Measurements from ENCODE around the gene TNFAIP3. TPM values are rescaled to one million over a fixed set of nuclear protein-coding genes. Genes with fewer than 3 reads are reported as not detected.

The TNFAIP3 gene
- total RNA-seq, 1 donor from 2014 or later: 68.9 TPM

GRCh38 chr6:137827977-137828810 lies 38.9 kb upstream of the TNFAIP3 start:
- Mint-ChIP-seq H3K36me3 (no peaks in the 10 kb centered on the region), H3K4me3 (no peak overlapping the region), H3K9me3 (no peaks in the 10 kb centered on the region), H3K27ac (no peak overlapping the region), H3K27me3 (ENCODE audit: low read depth) (peaks cover 1% of the 10 kb centered on the region), H3K4me1 (peaks cover 16% of the 10 kb centered on the region)
- no peak for DNase-seq (ENCODE audit: low spot score in 2 of 2, unreplicated experiment in 2 of 2)
- no peak for TF ChIP-seq CTCF (IDR thresholded peaks at IDR 0.05; ENCODE audit: unreplicated experiment)

- no peaks in the 10 kb centered on the region for H3K36me3 Mint-ChIP-seq
- H3K27ac Mint-ChIP-seq: no peak overlapping the region
- peaks cover 4% of the 10 kb centered on the region for H3K9me3 Mint-ChIP-seq
- no peak for TF ChIP-seq CTCF (IDR thresholded peaks at IDR 0.05; ENCODE audit: unreplicated experiment)
- DNase-seq (ENCODE audit: low spot score in 2 of 2, unreplicated experiment in 2 of 2): no peak
- H3K4me1 Mint-ChIP-seq: peaks cover 2% of the 10 kb centered on the region
- H3K4me3 Mint-ChIP-seq: no peak overlapping the region
- no peaks in the 10 kb centered on the region for H3K27me3 Mint-ChIP-seq (ENCODE audit: low read depth)
Measured at GRCh38 chr6:137829641-137830083, 37.4 kb upstream of the TNFAIP3 start.

GRCh38 chr6:137830511-137830911 lies 36.5 kb upstream of the TNFAIP3 start:
- TF ChIP-seq CTCF (IDR thresholded peaks at IDR 0.05; ENCODE audit: unreplicated experiment): no peak
- no peak overlapping the region for H3K4me3 Mint-ChIP-seq
- no peak for DNase-seq (ENCODE audit: low spot score in 2 of 2, unreplicated experiment in 2 of 2)
- H3K36me3 Mint-ChIP-seq: no peaks in the 10 kb centered on the region
- H3K27ac Mint-ChIP-seq: no peak overlapping the region
- H3K27me3 Mint-ChIP-seq (ENCODE audit: low read depth): no peaks in the 10 kb centered on the region
- no peaks in the 10 kb centered on the region for H3K4me1 Mint-ChIP-seq
- H3K9me3 Mint-ChIP-seq: peaks cover 4% of the 10 kb centered on the region

GRCh38 chr6:137832110-137832509 lies 34.9 kb upstream of the TNFAIP3 start:
- H3K27ac Mint-ChIP-seq: no peak overlapping the region
- H3K27me3 Mint-ChIP-seq (ENCODE audit: low read depth): no peaks in the 10 kb centered on the region
- no peak overlapping the region for H3K4me3 Mint-ChIP-seq
- no peak for DNase-seq (ENCODE audit: low spot score in 2 of 2, unreplicated experiment in 2 of 2)
- no peak for TF ChIP-seq CTCF (IDR thresholded peaks at IDR 0.05; ENCODE audit: unreplicated experiment)
- H3K4me1 Mint-ChIP-seq: no peaks in the 10 kb centered on the region
- H3K9me3 Mint-ChIP-seq: peaks cover 4% of the 10 kb centered on the region
- H3K36me3 Mint-ChIP-seq: no peaks in the 10 kb centered on the region

GRCh38 chr6:137834508-137834907 lies 32.6 kb upstream of the TNFAIP3 start:
- no peak for DNase-seq (ENCODE audit: low spot score in 2 of 2, unreplicated experiment in 2 of 2)
- Mint-ChIP-seq H3K27me3 (ENCODE audit: low read depth) (no peaks in the 10 kb centered on the region), H3K36me3 (peaks cover 10% of the 10 kb centered on the region), H3K4me1 (no peaks in the 10 kb centered on the region), H3K4me3 (no peak overlapping the region), H3K27ac (no peak overlapping the region), H3K9me3 (peaks cover 27% of the 10 kb centered on the region)
- TF ChIP-seq CTCF (IDR thresholded peaks at IDR 0.05; ENCODE audit: unreplicated experiment): no peak

Measured in mesothelial cell of epicardium (in vitro differentiated cells).